Measurements from ENCODE around the gene NELFCD. TPM values are rescaled to one million over a fixed set of nuclear protein-coding genes. Genes with fewer than 3 reads are reported as not detected.
"Not testable (repeated sequence)": the region's sequence is repeated elsewhere in the genome, so short reads cannot be mapped to it uniquely, and the experiment has no call there.

Gene NELFCD
- total and polyA plus RNA-seq, 8 donors: 48.3 to 130 (median 114) TPM

DNA sequence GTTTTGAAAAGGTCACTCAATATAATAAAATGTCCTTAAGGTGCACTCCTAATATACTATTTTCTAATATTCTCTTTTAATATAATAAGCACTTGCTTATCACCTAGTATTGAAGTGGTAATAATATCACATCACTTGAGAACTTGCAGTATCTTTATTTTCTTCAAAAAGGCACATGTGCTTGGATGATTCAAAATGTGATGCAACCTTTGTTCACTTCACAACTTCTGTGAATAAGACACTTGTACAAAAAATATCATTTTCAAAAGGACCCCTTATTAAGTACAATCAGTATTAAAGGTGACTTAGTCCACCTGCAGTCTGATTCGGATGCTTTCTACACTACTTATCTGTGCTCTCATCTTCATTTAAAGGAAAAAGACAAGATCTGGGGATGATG, 58.2 kb downstream of the NELFCD start:
- TF ChIP-seq, protein P1, sequence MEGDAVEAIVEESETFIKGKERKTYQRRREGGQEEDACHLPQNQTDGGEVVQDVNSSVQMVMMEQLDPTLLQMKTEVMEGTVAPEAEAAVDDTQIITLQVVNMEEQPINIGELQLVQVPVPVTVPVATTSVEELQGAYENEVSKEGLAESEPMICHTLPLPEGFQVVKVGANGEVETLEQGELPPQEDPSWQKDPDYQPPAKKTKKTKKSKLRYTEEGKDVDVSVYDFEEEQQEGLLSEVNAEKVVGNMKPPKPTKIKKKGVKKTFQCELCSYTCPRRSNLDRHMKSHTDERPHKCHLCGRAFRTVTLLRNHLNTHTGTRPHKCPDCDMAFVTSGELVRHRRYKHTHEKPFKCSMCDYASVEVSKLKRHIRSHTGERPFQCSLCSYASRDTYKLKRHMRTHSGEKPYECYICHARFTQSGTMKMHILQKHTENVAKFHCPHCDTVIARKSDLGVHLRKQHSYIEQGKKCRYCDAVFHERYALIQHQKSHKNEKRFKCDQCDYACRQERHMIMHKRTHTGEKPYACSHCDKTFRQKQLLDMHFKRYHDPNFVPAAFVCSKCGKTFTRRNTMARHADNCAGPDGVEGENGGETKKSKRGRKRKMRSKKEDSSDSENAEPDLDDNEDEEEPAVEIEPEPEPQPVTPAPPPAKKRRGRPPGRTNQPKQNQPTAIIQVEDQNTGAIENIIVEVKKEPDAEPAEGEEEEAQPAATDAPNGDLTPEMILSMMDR (IDR thresholded peaks at IDR 0.05): no peak
- Histone ChIP-seq H3K4me3 (no peak overlapping the region), H3K4me1 (peaks cover 22 to 50% of the 10 kb centered on the region in 2 donors), H3K27me3 (no peaks in the 10 kb centered on the region), H3K9me3 (no peaks in the 10 kb centered on the region), H3K36me3 (peaks cover 5 to 43% of the 10 kb centered on the region in 2 donors), H3K27ac (no peak overlapping the region)
- intact Hi-C loops (cut with DNase I): no loop called here
- DNase-seq (no peak), ATAC-seq (no peak)

DNA sequence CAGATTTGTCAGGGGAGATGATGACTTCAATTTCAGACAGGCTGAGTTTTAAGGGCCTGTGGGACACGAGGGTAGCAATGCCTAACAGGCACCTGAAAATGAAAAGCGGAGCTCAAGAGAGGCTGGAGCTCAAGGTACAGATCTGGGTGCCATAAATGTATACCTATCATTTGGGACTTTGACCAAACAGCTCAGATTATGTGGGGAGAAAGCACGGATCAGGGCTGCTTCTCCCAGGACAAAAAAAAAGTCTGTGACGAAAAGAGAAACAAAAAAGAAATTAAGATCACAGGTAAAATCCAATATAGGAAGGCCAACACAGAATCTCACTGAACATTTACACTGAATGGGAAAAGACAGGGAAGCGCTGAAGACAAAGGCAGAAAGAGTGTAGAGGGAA, 59.6 kb downstream of the NELFCD start:
- peak overlapping the region in 1 of 2 donors; percentile 74 for H3K4me3 ChIP-seq
- TF ChIP-seq, protein P1 (IDR thresholded peaks at IDR 0.05): no peak
- intact Hi-C loops (cut with DNase I): no loop called here
- no peak overlapping the region for H3K27ac ChIP-seq
- H3K4me1 ChIP-seq: peaks cover 22 to 51% of the 10 kb centered on the region in 2 donors
- no peaks in the 10 kb centered on the region for H3K9me3 ChIP-seq
- ATAC-seq (no peak), DNase-seq (no peak)
- H3K27me3 ChIP-seq: no peaks in the 10 kb centered on the region
- H3K36me3 ChIP-seq: peaks cover 5 to 29% of the 10 kb centered on the region in 2 donors

DNA sequence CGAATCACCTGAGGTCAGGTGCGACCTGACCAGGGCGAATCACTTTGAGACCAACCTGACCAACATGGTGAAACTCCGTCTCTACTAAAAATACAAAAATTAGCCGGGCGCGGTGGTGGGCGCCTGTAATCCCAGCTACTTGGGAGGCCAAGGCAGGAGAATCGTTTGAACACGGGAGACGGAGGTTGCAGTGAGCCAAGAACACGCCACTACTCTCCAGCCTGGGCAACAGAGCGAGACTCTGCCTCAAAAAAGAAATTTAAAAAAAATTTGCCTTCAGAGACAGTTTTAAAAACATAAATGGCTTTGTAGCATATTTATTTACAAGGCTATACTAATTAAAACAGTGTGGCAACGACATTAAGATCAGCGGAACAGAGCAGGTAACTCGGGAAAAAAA, 60.4 kb downstream of the NELFCD start:
- Histone ChIP-seq H3K36me3 (peaks cover 5 to 21% of the 10 kb centered on the region in 2 donors), H3K4me1 (peaks cover 22 to 51% of the 10 kb centered on the region in 2 donors), H3K4me3 (peak overlapping the region; percentile 74 to 87)
- intact Hi-C loops (cut with DNase I); DNase-seq; H3K27me3 ChIP-seq; H3K9me3 ChIP-seq; ATAC-seq; H3K27ac ChIP-seq: not testable (repeated sequence)

DNA sequence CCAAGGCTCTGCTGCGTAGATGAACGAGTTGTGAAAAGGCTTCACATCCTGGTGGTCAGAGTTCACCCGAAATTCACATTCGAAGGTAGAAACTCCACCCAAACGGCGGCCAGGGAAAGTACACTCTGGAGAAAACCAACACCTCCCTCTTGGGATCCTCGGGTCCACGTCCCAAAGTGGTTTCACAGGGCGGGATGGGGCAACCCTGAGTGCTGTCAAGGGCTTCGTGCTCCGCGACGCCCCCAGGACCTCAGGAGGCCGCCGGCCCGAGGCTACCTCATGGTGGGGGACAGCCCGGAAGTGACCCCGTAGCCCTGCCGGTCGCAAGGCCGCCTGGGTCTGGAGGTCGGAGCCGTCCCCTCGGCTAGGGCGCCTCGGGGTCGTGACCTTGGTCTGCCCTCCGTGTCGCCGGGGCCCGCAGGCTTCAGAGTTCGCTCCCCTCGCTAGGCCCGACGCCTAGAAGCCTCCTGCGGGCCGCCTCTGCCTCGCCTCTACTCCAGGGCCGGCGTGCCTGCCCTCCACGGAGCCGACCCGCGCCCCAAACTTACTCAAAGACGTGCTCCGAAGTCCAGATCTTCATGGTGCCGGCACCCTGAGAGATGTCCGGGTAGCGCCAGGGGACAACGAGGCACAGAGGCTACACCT, 61.2 kb downstream of the NELFCD start, which contains the start of gene PRELID3B:
Gene PRELID3B (minus strand): TSS at position 636 of the 645 bp plus-strand sequence. CDS start 56 bp downstream, at position 580.
- Histone ChIP-seq H3K36me3 (peaks cover 1 to 13% of the 10 kb centered on the region in 2 donors), H3K27ac (peak within 1 kb of the TSS; percentile 76 to 81), H3K9me3 (no peaks in the 10 kb centered on the region), H3K4me3 (peak within 1 kb of the TSS; percentile 74 to 87), H3K4me1 (peaks cover 22 to 51% of the 10 kb centered on the region in 2 donors), H3K27me3 (no peaks in the 10 kb centered on the region)
- intact Hi-C loops (cut with DNase I): no loop called here
- TF ChIP-seq, protein P1 (IDR thresholded peaks at IDR 0.05): no peak
- ATAC-seq (peak; percentile 43), DNase-seq (no peak)

DNA sequence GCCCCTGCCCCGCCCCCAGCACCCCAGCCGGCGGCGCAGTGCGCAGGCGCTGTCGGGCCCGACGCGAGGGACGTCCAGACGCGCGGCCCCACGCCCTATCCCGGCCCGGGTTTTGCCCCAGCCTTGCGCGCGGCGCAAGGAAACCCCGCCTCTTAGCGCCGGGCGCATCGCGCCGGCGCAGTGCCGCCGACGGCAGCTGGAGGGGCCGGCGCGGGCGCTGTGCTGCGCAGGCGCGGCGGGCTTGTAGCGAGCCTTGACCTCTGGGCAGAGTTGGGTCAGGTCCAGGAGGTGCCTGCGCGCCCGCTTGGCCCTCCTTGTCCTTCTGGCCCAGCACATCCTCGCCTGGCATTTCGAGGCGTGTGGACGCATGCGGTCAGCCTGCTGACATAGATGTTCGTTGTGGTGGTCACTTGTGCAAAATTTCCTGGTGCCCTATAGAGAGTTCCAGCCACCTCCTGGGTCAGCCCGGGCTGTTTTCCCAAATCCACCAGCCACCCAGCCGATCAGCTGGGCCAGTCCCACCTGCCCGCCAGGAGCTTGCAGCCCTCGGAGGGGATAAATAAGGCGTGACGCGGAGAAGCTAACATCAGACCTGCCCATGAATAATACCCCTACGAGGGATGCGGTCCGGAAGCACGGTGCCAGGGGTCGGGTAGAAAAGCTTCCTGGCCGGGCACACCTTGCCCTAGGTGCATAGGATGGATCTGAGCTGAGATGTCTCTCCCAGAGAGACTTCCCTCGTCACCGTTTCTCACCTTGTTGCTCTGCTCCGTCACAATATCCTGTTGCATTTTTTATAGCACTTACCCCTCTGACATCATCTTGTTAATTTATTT, 62.0 kb downstream of the NELFCD start:
- Histone ChIP-seq H3K4me3 (peak overlapping the region; percentile 74 to 87), H3K9me3 (no peaks in the 10 kb centered on the region), H3K27ac (peak overlapping the region; percentile 76 to 81), H3K36me3 (peaks cover 0 to 5% of the 10 kb centered on the region in 2 donors), H3K27me3 (no peaks in the 10 kb centered on the region), H3K4me1 (peaks cover 22 to 51% of the 10 kb centered on the region in 2 donors)
- TF ChIP-seq, protein P1 (IDR thresholded peaks at IDR 0.05): peak in 1 of 2 donors; percentile 44
- intact Hi-C loops (cut with DNase I): no loop called here
- ATAC-seq: peak; percentile 98
- DNase-seq: peak; percentile 89 to 99 (median 96)
